B cell (primary cell): ENCODE results near the gene DGCR2.

Source experiments
- EZH2 ChIP-seq: IDR thresholded peaks from 2 replicates; pipeline ENCODE4 v1.6.1; 2012; ENCODE audit warnings: borderline replicate concordance, low read depth, mild to moderate bottlenecking, moderate library complexity, low read length; ENCODE audit not compliant: insufficient read depth, poor library complexity, severe bottlenecking
- TF ChIP-seq, protein P1 (sequence below): fragments of 200-600 bp; IDR thresholded peaks from one replicate; pipeline ENCODE4 v1.8.0; 2022; ENCODE audit warnings: antibody characterized with exemption, mild to moderate bottlenecking

DNA sequence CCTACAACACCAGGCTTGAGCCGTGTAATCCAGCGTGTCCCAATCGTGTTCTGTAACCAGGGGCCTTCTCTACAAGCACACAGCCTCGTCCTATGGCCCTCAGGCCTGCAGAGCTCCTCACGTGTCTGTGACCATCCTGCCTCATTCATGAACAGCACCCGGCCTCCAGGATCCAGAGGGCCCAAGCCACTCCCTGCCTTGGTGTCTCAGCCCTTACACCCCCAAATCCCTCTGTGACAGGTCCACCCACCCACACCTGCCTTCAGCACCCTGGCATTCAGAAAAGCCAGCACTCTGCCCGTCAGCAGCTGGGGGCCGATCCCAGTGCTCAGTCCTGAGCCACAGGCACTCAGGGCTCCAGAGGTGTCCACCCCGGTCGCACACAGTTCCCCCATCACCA lies 14.7 kb upstream of the DGCR2 start:
- TF ChIP-seq, protein P1, sequence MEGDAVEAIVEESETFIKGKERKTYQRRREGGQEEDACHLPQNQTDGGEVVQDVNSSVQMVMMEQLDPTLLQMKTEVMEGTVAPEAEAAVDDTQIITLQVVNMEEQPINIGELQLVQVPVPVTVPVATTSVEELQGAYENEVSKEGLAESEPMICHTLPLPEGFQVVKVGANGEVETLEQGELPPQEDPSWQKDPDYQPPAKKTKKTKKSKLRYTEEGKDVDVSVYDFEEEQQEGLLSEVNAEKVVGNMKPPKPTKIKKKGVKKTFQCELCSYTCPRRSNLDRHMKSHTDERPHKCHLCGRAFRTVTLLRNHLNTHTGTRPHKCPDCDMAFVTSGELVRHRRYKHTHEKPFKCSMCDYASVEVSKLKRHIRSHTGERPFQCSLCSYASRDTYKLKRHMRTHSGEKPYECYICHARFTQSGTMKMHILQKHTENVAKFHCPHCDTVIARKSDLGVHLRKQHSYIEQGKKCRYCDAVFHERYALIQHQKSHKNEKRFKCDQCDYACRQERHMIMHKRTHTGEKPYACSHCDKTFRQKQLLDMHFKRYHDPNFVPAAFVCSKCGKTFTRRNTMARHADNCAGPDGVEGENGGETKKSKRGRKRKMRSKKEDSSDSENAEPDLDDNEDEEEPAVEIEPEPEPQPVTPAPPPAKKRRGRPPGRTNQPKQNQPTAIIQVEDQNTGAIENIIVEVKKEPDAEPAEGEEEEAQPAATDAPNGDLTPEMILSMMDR = no peak
- no peak for TF ChIP-seq EZH2
